HG02759 (cell line): ENCODE measurements around the gene CEP43.

Source experiments
- ATAC-seq: cut with Tn5 transposase; IDR thresholded peaks from one replicate; pipeline ENCODE4 v1.9.1; 2021; ENCODE audit warnings: mild to moderate bottlenecking, moderate library complexity; ENCODE audit not compliant: unreplicated experiment

The CEP43 gene

DNA sequence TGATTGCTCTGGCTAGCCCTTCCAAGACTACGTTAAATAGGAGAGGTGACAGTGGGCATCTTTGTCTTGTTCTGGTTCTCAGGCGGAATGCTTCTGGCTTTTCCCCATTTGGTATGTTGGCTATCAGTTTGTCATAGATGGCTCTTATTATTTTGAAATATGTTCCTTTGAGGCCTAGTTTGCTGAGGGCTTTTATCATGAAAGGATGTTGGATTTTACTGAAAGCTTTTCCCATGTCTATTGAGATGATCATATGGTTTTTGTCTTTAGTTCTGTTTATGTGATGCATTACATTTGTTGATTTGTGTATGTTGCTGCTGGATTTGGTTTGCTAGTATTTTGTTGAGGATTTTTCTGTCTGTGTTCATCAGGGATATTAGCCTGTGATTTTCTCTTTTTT is 32.9 kb upstream of the CEP43 start:
- ATAC-seq, result no peak

DNA sequence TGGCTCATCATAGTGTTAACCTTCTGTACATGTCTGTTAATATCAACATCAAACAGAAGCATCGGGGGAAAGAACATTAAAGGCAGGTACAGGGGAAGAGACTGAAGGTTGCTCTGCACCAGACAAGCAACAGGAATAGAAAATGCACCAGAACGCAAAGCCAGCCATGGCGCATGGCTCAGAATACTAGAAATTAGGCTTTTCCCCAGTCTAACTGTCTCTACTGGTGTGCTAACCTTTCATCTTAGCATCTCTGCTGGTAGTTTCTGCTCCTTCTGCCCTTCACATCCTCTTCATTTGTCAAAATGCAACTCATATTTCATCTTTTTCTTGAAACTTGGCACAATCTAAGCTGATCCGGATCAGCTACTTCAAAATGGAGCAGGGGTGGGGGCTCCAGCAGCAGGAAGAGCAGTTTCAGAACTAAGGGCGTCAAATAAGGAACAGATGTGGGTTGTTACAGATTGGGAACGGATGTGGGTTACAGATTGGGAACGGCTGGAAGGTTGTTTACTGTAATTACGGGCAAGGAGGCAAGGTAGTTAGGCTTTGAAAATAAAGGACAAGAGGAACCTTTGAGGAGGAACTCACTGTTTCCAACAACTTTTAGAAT is 29.7 kb upstream of the CEP43 start:
- no peak for ATAC-seq

DNA sequence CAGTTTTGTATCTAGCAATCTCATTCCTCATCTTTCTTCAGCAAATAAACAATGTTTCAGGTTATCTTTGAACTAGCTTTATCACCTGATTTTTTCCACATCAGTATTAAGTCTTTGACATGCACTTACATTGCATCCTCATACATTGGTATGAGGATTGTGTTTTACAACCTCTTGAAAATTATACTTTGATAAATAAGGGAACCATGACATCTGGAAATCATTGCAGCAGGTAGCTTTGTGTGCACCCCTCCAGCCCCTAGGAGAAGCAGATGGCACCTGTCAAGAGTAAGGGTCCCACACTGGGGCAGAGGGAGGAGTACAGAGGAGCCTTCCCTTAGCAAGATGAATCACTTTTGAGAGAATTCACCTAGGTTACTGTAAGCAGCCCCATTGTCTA is 29.1 kb upstream of the CEP43 start:
- no peak for ATAC-seq

DNA sequence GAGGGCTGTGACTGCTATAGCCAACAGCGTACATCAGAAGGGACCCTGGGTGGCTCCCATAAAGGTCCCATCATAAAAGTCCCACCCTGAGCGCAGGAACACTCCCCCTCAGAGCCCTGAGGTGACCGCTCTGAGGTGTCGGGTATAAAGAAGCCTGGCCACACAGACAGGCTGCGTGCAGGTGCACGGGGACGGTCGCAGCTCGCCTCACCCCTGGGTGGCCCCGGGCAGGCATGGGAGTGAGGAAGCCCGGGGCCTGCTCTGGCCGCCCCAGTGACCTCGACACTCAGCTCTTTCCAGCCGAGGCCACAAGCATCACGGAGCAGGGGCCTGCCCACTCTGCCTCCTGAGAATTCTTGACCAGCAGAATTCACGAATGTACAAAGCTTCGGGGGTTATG is 28.4 kb upstream of the CEP43 start:
- ATAC-seq, result no peak

DNA sequence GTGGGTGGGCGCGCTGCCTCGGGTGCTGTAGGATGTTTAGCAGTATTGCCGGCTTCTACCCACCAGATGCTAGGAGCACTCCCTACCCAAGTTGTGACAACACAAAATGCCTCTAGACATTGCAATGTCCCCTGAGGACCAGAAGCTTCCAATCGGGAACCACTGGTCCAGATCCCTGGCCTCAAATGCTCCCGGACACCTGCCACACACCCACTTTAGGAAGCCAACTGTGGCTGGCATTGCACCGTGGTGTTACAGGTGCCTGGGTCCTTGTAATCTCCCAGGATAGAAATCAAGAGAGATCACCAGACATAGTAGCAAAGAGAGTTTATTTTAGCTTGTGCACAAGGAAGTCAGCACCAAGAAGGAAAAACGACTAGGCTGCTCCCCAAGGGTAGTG is 27.9 kb upstream of the CEP43 start:
- no peak for ATAC-seq

DNA sequence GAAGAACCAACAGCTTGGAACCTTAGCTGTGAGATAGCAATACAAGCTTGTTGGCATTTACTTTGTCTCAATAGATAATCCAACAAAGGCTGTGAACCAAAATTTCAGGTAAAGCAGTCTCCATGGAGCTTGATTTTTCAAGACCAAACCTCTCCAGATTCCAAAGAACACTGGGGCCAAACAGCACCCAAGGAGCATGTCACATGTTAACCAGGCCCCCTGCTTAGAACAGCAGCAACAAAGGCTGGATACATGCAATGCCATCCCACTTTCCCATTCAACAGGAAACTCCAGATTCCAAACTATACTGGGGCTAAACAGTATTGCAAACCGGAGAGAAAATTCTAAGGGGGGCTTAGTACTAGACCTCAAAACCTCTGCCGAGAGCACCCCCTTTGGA is 27.1 kb upstream of the CEP43 start:
- ATAC-seq, result no peak

DNA sequence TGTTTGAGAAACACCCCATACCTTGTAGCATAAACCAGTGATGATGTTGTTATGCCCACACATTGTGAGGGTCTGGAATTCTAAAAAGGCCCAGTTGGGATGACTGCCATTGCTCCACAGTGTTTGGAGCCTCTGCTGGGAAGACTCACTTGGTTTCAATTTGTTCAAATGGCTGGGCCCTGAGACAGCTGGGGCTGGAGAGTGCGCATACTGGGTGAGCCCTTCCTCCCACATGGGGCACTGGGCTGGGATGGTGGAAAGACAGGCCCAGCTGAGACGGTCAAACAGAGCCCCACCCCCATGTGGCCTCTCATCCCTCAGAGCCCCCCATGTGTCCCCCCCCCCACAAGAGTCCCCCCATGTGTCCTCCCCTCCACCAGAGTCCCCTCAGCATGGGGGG is 22.6 kb upstream of the CEP43 start:
- ATAC-seq, result no peak

DNA sequence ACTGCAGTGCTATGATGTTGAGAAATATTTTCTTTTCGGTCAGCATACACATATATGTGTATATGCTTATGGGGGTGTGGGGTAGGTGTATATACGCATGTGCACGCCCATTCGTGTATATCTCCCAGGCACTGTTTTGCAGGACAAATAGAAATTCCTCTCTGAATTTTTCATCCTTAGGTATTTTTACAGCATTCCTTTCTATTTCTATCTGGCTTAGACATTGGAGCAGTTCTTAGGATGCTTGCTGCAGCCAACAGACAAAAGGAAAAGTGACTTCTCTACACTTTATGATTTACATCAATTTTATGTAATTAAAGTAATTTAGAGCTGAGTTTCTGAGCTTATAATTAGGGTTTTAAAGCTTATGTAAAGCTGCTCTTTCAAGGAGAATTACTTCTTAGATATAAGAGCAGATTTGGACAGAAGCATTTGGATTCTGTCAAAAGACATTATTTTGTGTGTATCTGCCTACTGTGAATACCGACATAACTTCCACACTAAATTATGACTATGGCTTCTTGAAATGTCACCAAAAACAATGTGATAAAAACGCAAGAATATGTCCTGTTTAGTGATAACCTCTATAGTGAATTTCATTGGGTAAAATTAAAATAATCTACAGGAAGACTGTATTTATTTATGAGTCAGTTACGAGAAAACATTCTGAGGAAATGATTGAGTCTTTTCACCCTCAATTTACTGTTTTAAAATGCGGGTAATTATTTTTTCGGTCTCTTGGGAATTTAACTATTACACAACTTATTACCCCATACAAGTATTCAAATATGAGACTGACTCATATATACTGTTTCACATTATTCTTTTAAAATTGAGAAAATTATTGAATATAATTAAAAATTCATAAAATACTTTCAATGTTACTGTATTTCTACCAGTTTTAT is 21.3 kb upstream of the CEP43 start:
- no peak for ATAC-seq

DNA sequence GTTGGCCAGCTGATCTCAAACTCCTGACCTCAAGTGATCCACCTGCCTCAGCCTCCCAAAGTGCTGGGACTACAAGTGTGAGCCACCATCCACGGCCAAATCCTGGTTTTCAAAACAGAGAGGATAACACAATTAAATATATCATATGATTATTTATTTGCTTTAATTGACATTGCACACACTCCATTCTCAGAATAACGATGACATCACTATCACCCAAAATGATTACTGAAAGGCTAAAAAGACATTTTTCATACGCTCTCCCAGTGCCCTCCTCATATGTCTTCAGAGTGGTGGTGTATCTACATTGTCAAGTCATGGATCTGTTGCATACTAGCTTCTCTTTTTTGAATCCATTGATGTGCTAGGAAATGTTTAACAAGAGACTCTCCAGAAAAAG is 18.5 kb upstream of the CEP43 start:
- ATAC-seq, result no peak

DNA sequence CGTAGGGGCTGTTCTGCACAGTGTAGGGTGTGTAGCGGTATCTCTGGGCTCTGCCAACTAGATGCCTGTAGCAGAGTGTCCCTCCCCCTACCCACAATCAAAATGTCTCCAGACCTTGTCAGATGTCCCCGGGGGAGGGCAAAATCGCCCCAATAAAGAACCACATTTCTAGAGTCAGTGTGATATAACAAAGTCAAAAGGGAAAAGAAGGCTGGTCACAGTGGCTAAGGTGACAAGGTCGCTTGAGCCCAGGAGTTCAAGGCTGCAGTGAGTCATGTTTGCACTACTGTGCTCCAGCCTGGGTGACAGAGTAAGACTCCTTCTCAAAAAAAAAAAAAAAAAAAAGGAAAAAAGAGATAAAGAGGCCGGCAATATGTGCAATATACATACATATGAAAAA is 11.7 kb upstream of the CEP43 start:
- no peak for ATAC-seq

DNA sequence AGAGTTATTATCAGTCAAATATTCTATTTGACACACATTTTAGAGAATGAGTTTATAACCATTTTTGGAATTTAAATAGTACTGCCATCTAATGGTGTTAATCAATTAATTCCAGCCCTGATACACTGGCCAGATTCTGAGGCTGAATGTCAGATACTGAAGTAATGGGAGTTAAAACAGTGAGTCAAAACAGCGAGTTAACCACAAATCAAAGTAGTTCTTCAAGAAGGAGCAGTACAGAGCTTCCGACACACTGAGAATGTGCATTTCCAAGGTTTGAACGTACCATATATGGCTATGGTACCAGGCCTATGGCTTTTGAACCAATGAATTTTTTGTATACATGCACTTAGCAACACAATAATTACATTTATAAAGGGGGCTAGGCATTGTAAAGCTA is 11.3 kb upstream of the CEP43 start:
- no peak for ATAC-seq

DNA sequence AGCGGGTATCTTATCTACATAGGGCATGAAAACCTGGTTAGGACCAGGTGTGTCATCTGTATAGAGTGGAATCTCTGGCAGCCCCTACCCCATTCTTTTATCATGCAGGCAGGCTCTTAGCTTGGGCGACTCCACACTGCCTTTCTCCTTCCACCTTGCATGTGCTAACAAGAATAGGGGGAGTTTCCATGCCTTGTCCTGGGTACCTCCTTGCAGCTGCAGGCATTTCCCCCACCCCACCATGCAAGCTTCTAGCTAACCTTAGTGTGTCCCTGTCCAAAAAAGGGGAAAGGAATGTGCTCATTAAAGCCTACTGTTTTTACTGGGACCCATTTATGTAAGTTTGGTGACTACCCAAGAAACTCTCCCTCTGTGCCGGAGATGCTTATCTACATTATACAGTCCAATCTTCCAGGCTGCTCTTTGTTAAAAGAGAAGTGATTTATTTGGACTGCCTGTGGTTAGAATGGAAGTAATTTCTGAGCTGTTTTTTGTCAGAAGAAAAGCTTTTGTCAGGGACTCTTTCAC is 10.5 kb upstream of the CEP43 start:
- no peak for ATAC-seq

DNA sequence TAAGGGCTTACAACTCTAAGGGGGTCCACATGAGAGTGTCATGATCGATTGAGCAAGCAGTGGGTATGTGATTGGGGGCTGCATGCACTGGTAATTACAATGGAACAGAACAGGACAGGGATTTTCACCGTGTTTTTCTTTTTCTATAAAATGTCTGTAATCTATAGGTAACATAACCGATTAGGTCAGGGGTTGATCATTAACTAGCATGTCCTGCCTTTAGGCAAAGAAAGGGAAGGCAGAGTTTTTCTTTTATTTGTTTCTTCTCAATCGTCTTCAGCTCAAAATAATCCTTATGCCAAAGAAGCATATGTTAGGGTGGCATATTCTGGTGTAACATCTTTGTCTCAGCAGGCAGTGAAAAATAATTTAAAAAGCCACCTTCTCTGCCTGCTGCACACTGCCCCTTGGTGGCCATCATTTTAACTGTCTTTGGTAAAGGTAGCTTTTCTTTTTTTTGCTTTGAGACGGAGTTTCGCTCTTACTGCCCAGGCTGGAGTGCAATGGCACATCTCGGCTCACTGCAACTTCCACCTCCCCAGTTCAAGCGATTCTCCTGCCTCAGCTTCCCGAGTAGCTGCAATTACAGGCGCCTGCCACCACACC is 9.7 kb upstream of the CEP43 start:
- ATAC-seq, result peak; percentile 88

DNA sequence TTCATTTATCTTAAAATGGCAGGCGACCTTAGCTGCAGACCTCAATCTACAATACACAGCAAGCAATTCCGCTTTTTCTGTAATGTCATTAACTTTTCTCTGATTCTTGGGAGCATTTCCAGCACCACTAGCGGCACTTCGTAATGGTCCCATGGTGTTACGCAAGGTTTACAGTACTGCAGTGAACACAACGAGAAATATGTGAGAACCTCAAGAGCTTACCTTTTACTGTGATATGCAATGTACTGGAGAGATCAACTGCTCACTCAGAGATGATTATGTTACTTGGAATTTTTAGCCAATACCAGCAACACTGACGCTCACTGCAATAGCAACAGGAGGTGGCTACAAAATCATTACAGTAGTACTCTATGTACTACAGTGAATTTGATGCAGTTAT is 2.8 kb upstream of the CEP43 start:
- ATAC-seq, result no peak

DNA sequence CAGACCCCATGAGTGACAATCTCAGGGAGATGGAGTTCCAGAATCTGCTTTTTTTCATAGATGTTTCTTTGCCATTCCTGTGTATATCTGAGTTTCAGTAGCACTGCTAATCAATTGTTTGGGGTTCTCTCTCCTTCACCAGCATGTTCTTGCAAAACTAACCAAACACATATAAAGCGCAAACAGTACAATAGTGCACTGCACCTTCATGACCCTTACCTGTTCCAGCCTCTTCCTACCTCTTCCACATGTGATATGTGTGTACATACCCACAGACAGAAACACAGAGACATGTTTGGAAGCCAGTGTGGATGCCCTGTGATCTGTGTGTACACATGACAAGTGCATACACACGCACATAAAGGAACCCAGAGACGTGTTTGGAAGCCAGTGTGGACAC is 1.8 kb upstream of the CEP43 start:
- ATAC-seq, result no peak

DNA sequence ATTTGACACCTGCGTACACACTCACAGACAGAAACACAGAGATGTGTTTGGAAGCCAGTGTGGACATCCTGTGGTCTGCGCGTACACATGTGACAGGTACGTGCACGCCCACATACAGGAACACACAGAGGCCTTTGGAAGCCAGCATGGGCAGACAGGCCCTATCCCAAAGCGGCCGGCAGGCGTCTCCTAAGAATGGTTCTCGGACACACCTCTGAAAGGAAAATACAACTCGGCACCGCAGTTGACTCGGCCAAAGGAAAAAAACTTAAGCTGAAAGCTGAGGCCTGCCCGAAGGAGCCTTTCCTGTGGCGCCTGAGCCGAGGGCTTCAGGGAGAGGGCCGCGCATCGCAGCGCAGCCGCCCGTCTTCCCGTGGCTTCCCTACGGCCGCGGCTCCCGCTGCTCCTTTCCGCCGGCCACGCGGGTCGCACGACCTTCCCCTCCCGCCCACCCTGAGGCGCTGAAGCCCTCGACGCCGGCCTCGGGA is 1.4 kb upstream of the CEP43 start:
- ATAC-seq, result peak; percentile 30

DNA sequence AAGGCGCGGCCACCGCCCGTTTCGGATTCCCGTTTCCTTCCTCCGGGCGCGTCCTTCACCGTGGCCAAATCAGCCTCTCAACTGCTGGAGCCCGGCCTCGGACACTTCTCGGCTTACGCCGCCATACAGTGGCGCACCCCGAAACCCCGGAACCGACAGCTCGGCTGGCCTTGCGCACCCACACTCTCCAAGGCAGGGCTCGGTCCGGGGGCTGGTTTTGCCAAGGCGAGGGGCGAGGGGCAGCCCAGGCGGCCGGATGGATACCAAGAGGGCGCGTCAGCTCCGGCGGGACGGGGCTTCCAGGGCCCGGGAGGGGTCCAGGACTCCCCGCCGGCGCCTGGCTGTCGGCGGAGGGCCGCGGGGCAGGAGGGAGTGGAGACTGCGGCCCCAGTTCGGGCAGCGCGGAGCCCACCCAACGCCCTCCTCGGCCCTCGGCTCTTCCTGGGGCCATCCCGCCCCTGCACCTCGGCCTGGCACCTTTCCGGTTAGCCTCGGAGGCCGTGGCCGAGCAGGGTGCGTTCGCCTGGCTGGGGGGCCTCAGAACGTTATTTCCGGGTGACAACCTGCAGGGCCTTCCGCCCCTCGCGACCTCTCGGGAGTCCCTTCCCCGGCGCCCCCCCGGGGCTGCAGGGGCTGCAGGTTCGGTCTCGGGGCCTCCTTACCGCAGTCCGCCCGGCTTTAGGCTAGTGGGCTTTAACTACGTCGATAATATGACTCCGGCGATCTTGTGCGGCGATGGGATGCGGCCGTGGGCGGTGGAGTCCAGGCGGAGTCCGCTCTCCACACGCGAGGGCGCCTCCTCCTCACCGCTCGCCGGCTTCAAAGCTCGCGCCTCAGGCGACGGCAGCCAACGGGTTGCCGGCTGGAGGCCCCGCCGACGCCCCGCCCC is 697 bp upstream of the CEP43 start:
- peak; percentile 6 for ATAC-seq

DNA sequence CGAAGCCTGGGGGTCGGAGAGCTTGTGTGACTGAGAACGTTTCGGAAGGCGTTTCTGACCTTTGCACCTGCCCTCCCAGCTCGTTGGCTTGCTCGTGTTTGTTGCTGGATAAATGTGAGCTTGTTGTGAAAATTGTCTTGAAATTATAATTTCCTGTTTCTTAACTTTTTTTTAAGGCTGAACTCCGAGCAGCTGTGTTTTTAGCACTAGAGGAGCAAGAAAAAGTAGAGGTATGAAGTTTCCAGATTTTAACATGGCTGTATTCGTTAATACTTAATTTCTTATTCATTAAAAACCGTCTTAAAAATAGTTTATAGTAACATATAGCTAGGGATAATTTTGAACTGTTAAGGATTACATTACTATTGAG is 672 bp downstream of the CEP43 start:
- no peak for ATAC-seq

DNA sequence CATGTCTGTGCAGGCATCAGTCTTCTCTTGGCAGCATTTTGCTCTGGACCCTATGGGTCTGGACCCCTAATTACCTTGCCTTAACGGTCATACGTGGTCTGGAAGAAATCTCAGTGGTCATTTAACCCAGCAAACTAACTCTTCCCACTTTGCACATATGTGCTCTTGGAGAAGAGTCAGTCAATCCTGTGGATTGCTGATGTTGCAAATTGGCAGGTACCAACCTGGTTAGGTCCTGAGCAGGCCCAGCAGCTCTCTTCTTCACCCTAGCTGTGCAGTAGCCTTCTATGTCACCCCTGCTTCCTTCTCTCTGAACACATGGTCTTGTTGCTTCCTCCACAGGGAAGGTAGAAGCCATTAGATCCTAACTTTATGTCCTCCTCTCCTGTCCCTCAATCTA is 1.6 kb downstream of the CEP43 start:
- no peak for ATAC-seq

DNA sequence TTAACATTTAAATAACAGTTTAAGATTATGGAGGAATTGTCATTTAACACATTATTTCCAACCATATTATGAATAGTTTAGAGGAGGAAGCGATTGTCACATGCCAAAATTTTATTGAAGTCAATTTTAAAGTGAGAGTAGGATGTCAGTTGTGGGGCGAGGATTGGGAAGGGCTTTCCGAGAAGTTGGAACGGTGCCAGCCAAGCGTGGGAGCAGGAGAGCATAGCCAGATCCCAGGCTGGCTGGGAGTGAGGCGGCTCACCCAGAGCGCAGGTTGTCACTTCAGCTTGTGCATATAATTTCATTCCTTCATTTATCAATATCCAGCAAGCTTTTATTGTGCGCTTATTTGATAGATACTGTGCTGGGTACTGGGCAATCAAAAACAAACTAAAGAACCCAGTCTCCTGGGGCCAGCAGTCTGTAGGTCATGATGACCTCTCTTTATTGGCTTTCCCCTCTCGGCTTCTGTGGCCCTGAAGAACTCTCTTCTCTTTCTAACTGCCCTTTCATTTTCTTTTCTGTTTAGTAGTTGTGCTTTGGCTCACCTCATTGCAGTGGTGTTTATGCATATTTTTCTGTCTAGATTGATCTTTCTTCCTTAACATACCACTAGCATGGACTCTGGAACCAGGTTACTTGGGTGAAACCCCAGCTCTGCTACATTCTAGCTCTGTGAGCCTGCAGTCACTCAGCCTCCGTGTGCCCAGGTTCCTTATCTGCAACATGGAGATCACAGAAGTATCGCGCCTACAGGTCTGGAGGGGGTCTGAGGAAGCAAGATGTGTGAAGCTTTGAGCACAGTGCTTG is 6.4 kb downstream of the CEP43 start:
- ATAC-seq, result no peak
